Inflammatory macrophage (primary cell): ENCODE results near the gene MTRFR.

ENCODE experiments used
- DNase-seq, 2 donors: peaks; one replicate each; pipeline ENCODE4 v3.0.0-alpha.2; 2020 to 2022

The MTRFR gene

DNA sequence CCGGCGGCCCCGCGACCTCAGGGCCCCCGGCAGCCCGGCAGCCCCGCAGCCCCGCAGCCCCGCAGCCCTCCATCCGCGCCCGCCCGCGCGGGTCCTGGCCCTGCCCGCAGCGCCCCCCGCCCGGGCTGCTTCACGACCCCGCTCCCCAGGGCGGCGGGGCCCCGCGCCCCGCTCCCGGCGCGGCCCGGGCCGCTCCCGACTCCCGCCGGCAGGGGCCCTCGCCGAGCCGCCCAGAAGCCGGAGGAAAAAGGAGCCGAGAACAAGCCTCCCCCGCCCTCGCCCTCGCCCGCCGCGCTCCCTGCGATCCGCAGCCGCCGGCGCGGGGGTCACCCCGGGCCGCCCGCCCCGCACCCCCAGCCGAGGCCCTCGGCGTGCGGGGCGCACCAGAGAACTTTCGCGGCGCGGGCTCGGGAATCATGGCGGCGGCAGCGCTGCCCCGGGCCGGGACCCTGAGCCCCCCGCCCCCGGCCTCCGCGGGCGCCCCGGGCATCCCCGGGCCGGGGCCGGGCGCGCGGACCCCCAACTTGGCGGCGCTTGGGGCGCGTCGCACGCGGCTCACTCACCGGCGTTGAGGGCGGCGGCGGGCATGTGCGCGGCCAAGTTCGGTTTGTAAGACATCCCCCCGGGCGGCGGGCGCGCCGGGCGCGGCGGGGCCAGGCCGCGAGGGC lies 37.9 kb downstream of the MTRFR start:
- DNase-seq, result peak; percentile 46 to 75

DNA sequence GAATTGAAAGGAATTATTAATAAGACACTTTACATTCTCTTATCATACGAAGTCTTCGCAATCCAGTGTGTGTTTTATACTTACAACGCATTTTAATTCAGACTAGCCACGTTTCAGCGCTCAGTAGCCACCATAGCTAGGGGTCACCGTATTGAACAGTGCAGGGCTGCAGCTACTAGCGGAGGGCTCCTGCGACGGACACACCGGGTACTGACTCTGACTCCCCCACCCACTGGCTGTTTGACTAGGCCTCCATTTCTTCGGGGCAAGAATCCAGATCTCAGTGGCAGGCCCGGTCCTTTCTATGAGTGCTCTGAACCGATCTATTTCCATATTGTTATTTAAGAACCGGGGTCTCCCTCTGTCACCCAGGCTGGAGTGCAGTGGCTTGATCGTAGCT lies 39.9 kb downstream of the MTRFR start:
- DNase-seq, result no peak

DNA sequence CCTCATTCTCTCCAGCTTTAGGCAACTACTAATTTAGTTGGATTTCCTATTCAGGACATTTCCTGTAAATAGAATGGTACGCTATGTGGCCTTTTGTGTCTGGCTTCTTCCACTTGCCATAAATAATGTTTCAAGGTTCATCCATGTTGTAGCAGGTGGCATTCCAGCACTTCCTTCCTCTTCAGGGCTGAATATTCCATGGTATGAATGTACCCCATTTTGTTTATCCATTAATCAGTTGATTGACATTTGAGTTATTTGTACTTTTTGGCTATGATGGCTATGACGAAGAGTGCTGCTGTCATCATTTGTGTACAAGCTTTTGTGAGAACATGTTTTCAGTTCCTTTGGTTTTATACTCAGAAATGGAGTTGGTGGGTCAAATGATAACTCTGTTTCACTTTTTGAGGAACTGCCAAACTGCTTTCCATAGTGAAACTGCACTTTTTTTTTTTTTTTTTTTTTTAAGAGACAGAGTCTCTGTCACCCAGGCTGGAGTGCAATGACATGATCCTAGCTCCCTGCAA lies 44.9 kb downstream of the MTRFR start:
- peak; percentile 64 to 85 for DNase-seq

DNA sequence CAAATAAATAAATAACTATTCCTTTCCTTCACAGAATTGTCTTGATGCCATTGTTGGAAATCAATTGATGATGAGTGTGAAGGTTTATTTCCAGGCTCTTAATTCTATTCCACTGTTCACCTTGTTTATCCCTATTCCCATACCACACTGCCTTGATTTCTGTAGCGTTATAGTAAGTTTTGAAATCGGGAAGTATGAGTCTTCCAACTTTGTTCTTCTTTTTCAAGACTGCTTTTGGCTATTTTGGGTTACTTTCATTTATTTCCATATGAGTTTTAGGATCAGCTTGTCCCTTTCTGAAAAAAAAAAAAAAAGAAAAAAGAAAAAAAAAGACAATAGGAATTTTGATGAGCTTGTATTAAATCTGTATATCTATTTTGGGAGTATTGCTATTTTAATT lies 47.7 kb downstream of the MTRFR start:
- DNase-seq, result peak; percentile 5 to 13

DNA sequence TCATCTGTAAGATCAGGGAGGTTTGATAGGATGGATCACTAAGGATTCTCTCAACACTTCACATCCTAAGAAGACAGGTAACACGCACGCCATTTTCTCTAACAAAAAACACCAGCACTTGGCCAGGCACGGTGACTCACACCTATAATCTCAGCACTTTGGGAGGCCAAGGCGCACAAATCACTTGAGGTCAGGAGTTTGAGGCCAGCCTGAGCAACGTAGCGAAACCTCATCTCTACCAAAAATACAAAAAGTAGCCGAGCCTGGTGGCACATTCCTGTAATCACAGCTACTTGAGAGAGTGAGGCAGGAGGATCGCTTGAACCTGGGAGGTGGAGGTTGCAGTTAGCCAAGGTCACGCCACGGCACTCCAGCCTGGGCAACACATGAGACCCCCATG lies 48.9 kb downstream of the MTRFR start:
- no peak for DNase-seq

DNA sequence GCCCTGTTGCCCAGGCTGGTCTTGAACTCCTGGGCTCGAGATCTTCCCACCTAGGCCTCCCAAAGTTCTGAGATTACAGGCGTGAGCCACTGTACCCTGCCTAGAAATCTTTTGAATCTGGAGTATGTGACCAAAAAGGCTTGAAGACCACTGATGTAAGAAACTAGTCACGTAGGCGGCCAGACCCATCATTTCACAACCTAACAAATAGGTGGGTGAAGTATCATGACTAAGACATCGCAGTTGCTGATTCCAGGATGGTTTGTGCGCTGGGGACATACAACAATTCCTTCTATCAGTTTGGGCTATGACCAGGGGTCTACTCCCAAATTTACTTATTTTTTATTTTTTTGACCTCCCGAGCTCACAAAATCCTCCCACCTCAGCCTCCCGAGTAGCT lies 50.2 kb downstream of the MTRFR start:
- peak; percentile 14 to 53 for DNase-seq

DNA sequence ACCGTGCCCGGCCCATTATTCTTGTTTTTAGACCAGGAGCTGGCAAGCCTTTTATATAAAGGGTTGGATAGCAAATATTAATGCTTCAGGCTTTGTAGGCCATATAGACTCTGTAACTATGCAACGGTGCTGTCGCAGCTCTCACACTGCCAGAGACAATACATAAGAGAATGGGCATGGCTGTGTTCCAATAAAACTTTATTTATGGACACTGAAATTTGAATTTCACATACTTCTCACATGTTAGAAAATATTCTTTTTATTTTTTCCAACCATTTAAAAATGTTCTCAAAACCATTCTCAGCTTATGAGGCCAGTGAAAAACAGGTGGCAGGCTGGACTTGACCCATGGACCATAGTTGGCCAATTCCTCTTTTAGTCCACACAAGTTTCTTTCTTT lies 51.4 kb downstream of the MTRFR start:
- DNase-seq, result no peak

DNA sequence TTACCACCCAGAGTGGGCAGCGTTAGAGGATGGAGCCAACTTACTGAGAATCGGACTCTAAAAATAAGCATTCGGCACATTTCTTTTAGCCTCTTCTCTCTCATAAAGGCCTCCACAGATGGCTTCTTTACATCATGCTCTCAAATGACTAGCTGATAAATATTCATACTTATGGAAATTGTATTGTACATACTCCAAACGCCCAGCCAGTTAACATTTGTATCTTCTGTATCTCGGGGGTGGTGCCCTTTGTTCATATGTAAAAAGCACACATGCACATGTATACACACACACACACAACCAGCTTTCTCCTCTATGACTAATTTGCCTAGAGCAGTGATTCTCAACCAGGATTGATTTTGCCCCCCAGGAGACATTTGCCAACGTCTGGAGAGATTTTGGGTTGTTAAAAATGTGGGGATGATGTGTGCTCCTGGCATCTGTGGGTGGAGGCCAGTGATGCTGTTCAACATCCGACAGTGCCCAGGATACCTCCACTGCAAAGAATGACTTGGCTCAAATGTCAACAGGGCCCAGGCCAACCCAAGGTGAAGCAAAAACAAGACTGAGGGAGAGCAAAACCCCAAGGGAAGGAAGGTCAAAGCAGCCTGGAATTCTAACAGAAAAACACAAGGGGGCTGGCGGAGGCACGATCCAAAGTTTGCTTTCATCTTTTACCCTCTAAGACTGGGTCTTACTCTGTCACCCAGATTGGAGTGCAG lies 53.6 kb downstream of the MTRFR start:
- DNase-seq, result no peak

DNA sequence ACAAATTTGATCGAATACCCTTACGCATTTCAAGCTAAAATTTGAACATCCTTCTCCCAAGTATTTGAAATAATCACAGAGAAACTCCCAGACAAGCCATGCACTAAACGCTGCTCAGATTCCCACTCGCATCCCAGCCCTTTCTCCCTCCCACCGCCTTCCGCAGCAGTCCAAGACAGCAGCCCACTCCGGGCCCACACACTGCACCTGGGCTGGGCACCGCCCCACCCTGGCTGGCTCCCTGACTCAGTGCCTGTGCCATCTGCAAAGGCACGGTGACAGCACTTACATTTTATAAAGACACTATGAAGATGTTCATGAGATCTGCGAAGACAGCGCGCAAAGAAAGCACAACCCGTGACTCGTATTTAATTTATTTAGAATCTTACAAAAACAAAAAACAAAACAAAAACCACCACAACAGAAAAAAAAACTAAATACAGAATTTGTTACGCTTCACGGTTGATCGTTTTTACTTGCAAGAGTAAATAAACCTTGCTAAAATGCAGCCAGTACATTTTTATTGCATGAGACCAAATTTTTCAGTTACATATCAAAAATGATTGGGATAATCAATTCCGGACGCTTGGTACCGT lies 55.6 kb downstream of the MTRFR start:
- no peak for DNase-seq

DNA sequence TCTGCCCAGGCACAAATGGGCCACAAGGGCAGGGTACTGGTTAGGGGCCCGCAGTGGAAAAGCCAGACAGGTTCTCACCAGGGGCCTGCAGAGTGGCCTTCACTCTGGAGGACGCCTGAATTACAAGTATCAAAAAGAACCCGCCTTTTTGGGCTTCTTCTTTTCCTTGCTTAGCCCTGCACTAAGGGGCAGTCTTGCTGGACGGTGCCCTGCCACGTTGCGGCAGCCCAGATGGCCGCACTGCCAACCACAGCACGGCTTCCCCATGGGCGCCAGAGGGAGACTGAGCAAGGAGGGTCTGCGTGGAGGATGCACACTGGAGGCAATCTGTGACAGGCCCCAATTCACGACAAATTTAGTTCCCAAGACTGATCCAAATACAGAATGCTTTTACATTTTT lies 56.7 kb downstream of the MTRFR start:
- DNase-seq, result no peak

DNA sequence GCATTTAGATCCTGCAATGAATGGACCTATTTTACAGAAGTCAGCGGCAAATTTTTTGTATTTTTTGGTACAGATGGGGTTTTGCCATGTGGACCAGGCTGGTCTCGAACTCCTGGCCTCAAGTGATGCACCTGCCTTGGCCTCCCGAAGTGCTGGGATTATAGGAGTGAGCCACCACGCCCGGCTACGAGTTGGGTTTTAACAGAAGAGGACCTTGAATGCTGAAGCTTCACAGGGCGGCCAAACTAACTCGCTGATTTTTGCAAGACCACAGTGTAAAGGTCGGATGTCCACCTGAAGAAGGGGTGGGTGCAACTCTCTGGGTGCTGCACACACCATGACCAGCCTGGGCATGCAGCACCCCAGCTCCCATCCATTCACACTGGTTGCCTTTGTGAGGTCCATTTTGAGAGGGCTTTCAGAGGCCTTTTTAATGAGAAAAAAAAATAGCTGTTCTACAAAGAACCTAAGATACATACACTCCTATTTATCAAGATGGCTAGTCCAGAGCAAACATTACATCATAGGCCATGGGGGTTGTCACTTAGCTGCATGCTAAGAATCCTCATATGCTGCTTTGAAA lies 60.0 kb downstream of the MTRFR start:
- DNase-seq, result no peak

DNA sequence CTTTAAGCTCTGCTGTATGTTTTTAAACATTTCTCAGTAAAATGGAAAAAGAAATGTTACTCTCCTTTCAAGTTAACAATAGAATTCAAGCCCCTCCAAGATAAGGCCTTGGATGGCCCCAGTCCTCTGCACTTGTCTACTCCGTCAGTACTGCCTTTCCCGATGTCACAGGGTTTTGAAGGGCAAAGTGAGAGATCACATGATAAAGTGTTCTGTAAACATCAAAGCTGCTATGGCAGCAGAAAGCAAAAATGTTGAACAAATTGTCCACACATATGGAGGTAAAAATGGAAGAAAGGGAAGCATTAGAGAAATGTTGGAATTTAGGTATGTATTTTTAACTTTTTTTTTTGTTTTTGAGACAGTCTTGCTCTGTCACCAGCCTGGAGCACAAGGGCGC lies 71.9 kb downstream of the MTRFR start:
- no peak for DNase-seq

DNA sequence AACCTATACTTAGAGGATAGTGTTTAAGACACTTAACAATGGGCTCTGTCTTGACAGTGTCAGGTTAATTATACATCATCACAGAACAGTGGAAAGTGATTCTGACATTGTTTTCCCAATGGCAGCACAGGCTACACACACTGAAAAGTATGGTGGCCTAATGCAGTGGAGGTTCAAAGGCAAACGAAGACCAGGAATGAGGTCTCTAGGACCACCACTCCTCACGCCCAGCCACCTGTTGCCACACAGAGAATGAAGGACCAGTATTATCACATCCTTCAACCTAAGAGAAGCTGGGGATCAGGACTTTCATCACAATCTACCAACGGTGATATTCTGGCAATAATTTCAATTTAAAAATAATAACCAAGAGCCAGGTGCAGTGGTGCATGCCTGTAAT lies 73.0 kb downstream of the MTRFR start:
- DNase-seq, result no peak
